Esophagus muscularis mucosa (tissue), 3 donors: ENCODE data around the gene SEPTIN8.

Experiments
- CTCF ChIP-seq, 3 experiments: fragments of 200-600 bp in 2 of 3; fragments of 450-650 bp in 1 of 3; sonication (generic) in 2 of 3; IDR thresholded peaks; one replicate each; pipeline ENCODE4 v1.5.1; 2017 to 2019; ENCODE audit warnings: antibody characterized with exemption in 3 of 3, mild to moderate bottlenecking in 2 of 3, moderate library complexity in 1 of 3
- POLR2A ChIP-seq: fragments of 450-650 bp; IDR thresholded peaks from one replicate; pipeline ENCODE4 v1.6.1; 2017; ENCODE audit warnings: antibody characterized with exemption, moderate library complexity, mild to moderate bottlenecking, low read depth
- POLR2AphosphoS5 ChIP-seq, 2 donors: sonication (generic); formaldehyde crosslinking; IDR thresholded peaks; one replicate each; pipeline ENCODE4 v1.6.1; 2017; ENCODE audit warnings: antibody characterized with exemption in 2 of 2

GRCh38 chr5:132772291-132773070 is 4.6 kb downstream of the SEPTIN8 start:
- TF ChIP-seq CTCF (IDR thresholded peaks at IDR 0.05) (no peak), POLR2A (no peak), POLR2AphosphoS5 (IDR thresholded peaks at IDR 0.05) (no peak)
